GM23248 (cell line): ENCODE results near the gene HPRT1.

ENCODE experiments used
- EZH2 ChIP-seq: fragments of 200-600 bp; sonication (generic); IDR thresholded peaks from 2 replicates; pipeline ENCODE4 v1.6.1; 2018; ENCODE audit warnings: antibody characterized with exemption, mild to moderate bottlenecking; ENCODE audit not compliant: insufficient read depth, poor library complexity, severe bottlenecking
- EZH2phosphoT487 ChIP-seq: fragments of 200-600 bp; sonication (generic); IDR thresholded peaks from 2 replicates; pipeline ENCODE4 v1.6.1; 2018; ENCODE audit warnings: antibody characterized with exemption, moderate library complexity, mild to moderate bottlenecking, low read depth; ENCODE audit not compliant: insufficient read depth

DNA sequence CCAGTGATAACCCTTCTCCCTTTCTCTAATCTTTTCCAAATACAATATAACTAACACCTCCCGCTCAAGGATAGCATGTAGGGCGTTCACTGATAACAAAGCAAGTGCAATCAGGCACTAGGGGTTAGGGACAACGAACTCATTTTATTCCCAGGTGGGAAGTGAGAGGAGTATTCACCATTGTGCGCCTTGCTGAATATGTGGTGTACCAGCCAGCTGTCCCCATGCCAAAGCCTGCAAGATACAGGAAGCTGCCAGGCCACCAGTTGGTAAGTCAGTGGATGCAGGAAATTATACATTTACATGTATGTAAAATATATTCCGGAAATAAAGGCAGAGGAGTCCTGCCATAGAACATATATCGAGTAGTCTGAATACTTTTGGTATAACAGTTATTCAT, 6.3 kb upstream of the HPRT1 start:
- TF ChIP-seq EZH2: no peak
- TF ChIP-seq EZH2phosphoT487: no peak
